Stomach (tissue), 9 donors: Measurements from ENCODE around the gene FICD. TPM values are rescaled to one million over a fixed set of nuclear protein-coding genes. Genes with fewer than 3 reads are reported as not detected.
A peak's percentile ranks its signal among the peaks of the same experiment; 100 is the strongest.

Experiments
- DNase-seq, 2 donors: peaks; one replicate each; pipeline versions ENCODE4 v3.0.0 to v3.0.0-alpha.2; 2013 to 2019
- H3K27ac ChIP-seq, 5 donors: fragments of 200-600 bp in 4 of 5; sonication (generic) in 4 of 5; one replicate each; pipeline ENCODE4 v1.5.1; 2013 to 2019; ENCODE audit warnings: mild to moderate bottlenecking in 1 of 5, moderate library complexity in 1 of 5
- H3K27me3 ChIP-seq, 3 donors: fragments of 200-600 bp; sonication (generic); one replicate each; pipeline ENCODE4 v1.5.1; 2017 to 2019; ENCODE audit warnings: mixed run types in 1 of 3
- H3K36me3 ChIP-seq, 4 donors: fragments of 200-600 bp; sonication (generic); 1 replicate in 3 of 4; 2 replicates in 1 of 4; pipeline ENCODE4 v1.5.1; 2016 to 2019
- H3K4me1 ChIP-seq, 4 donors: fragments of 200-600 bp; sonication (generic); one replicate each; pipeline ENCODE4 v1.5.1; 2016 to 2019
- H3K4me3 ChIP-seq, 4 donors: fragments of 200-600 bp; sonication (generic) in 3 of 4; one replicate each; pipeline ENCODE4 v1.5.1; 2016 to 2019; ENCODE audit warnings: mild to moderate bottlenecking in 1 of 4
- H3K9me3 ChIP-seq, 4 donors: fragments of 200-600 bp; sonication (generic); one replicate each; pipeline ENCODE4 v1.5.1; 2016 to 2019
- EP300 ChIP-seq: sonication (generic); formaldehyde crosslinking; IDR thresholded peaks from one replicate; pipeline ENCODE4 v1.6.1; 2017; ENCODE audit warnings: antibody characterized with exemption
- POLR2A ChIP-seq, 4 donors: fragments of 450-650 bp; IDR thresholded peaks; one replicate each; pipeline ENCODE4 v1.6.1; 2016; ENCODE audit warnings: antibody characterized with exemption in 4 of 4, control low read depth in 2 of 4, mild to moderate bottlenecking in 1 of 4, moderate library complexity in 1 of 4
- POLR2AphosphoS5 ChIP-seq, 3 donors: sonication (generic); formaldehyde crosslinking; IDR thresholded peaks; one replicate each; pipeline ENCODE4 v1.6.1; 2016; ENCODE audit warnings: antibody characterized with exemption in 3 of 3
- WGBS, 5 donors: extraction: QIAGEN DNeasy Blood & Tissue Kit in 3 of 5; methylation state at CpG; one replicate each; pipeline versions ENCODE4 v1.1.5 to v1.1.7; 2013 to 2018; 5-methylcytosine and 5-hydroxymethylcytosine counted together
- intact Hi-C: fragments of 100-400 bp; cut with DNase I; formaldehyde crosslinking; loops from one replicate; pipeline ENCODE4 v1.15.1; 2023; ENCODE audit warnings: low total_unique reads
- polyA plus RNA-seq, 3 donors: library from polyadenylated mRNA; stranded (reverse); fragments of 200-250 nt; gene quantifications; one replicate each; pipeline ENCODE4 v1.2.3, GENCODE V29; 2013
- total RNA-seq, 5 donors: library from RNA; depleted of rRNA; stranded (reverse); fragments of >200 nt; gene quantifications; one replicate each; pipeline versions ENCODE4 v1.1.0 to v1.2.3, GENCODE V29; 2014 to 2016
- TF ChIP-seq, protein P1 (sequence below), 7 experiments: fragments of 450-650 bp in 4 of 7; fragments of 200-600 bp in 3 of 7; sonication (generic) in 3 of 7; IDR thresholded peaks; one replicate each; pipeline ENCODE4 v1.5.1; 2016 to 2019; ENCODE audit warnings: antibody characterized with exemption in 7 of 7, control low read depth in 2 of 7, mild to moderate bottlenecking in 1 of 7
- donor health status: healthy with polysubstance abuse.
- donor health status: Bipolar disorder and iron deficiency.
- donor health status: healthy.

FICD gene
- total and polyA plus RNA-seq, 8 donors: 1.2 to 26.3 (median 5.0) TPM

- H3K27ac ChIP-seq: peak overlapping the region in 3 of 5 donors; percentile 83 to 96 (median 89)
- DNase-seq: no peak
- H3K27me3 ChIP-seq: no peaks in the 10 kb centered on the region
- H3K9me3 ChIP-seq: no peaks in the 10 kb centered on the region
- intact Hi-C loops: loop anchor here (5.0 to 10.0 kb wide), 2 partner anchors 58 to 240 kb away; no protein-coding TSS in a partner anchor
- H3K4me3 ChIP-seq: no peak overlapping the region
- H3K36me3 ChIP-seq: peaks cover 33 to 57% (median 56%) of the 10 kb centered on the region in 4 donors
- peaks cover 20 to 74% (median 49%) of the 10 kb centered on the region in 4 donors for H3K4me1 ChIP-seq
- TF ChIP-seq, protein P1, sequence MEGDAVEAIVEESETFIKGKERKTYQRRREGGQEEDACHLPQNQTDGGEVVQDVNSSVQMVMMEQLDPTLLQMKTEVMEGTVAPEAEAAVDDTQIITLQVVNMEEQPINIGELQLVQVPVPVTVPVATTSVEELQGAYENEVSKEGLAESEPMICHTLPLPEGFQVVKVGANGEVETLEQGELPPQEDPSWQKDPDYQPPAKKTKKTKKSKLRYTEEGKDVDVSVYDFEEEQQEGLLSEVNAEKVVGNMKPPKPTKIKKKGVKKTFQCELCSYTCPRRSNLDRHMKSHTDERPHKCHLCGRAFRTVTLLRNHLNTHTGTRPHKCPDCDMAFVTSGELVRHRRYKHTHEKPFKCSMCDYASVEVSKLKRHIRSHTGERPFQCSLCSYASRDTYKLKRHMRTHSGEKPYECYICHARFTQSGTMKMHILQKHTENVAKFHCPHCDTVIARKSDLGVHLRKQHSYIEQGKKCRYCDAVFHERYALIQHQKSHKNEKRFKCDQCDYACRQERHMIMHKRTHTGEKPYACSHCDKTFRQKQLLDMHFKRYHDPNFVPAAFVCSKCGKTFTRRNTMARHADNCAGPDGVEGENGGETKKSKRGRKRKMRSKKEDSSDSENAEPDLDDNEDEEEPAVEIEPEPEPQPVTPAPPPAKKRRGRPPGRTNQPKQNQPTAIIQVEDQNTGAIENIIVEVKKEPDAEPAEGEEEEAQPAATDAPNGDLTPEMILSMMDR (IDR thresholded peaks at IDR 0.05): no peak
Measured at GRCh38 chr12:108564724-108565123, 49.6 kb downstream of the FICD start.

- no peak for DNase-seq
- Histone ChIP-seq H3K27me3 (no peaks in the 10 kb centered on the region), H3K4me1 (peaks cover 15 to 70% (median 45%) of the 10 kb centered on the region in 4 donors), H3K27ac (peak overlapping the region in 3 of 5 donors; percentile 83 to 96 (median 89)), H3K9me3 (no peaks in the 10 kb centered on the region), H3K36me3 (peaks cover 33 to 61% (median 61%) of the 10 kb centered on the region in 4 donors), H3K4me3 (no peak overlapping the region)
- 84 to 93% (median 92%) methylated on average over 3 of the region's 3 CpGs for WGBS, 5 donors
- no peak for TF ChIP-seq POLR2A (IDR thresholded peaks at IDR 0.05)
- no peak for TF ChIP-seq EP300
- no peak for TF ChIP-seq POLR2AphosphoS5 (IDR thresholded peaks at IDR 0.05)
- TF ChIP-seq, protein P1 (IDR thresholded peaks at IDR 0.05): no peak
- intact Hi-C loops: loop anchor here (5.0 to 10.0 kb wide), 2 partner anchors 57 to 240 kb away; no protein-coding TSS in a partner anchor
Measured at GRCh38 chr12:108565146-108565545, 50.1 kb downstream of the FICD start.

DNA sequence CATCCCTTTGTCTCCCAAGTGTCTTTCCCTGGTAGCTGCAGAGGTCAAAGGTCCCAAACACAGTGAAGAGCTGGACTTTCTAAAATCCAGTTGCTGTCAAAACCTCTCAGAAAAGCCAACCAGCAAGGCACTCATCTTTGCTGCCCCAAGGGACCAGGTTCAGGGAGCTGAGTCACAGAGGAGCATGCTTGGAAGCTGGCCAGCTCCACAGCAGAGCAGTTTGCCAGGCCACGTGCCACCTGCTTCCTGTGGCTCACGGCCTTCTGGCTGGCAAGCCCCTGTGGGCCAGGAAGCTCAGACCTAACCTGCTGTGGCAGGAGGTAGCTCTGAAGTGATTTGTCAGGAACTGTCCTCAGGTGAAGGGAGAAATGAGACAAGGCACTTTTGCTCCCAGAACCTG, 50.9 kb downstream of the FICD start:
- Histone ChIP-seq H3K4me1 (peaks cover 15 to 66% (median 39%) of the 10 kb centered on the region in 4 donors), H3K9me3 (no peaks in the 10 kb centered on the region), H3K27ac (peak overlapping the region in 4 of 5 donors; percentile 37 to 96 (median 73)), H3K27me3 (no peaks in the 10 kb centered on the region), H3K4me3 (no peak overlapping the region), H3K36me3 (peaks cover 33 to 65% (median 61%) of the 10 kb centered on the region in 4 donors)
- TF ChIP-seq POLR2AphosphoS5 (IDR thresholded peaks at IDR 0.05) (peak in 1 of 3 donors; percentile 58), EP300 (no peak)
- intact Hi-C loops: loop anchor here (5.0 to 10.0 kb wide), 2 partner anchors 56 to 239 kb away; no protein-coding TSS in a partner anchor
- peak in 1 of 2 donors; percentile 86 for DNase-seq
- WGBS, 5 donors: 0 to 13% (median 3%) methylated on average over 2 of the region's 2 CpGs

GRCh38 chr12:108566452-108566851, 51.4 kb downstream of the FICD start:
- no peaks in the 10 kb centered on the region for H3K9me3 ChIP-seq
- intact Hi-C loops: loop anchor here (5.0 to 10.0 kb wide), 2 partner anchors 56 to 238 kb away; no protein-coding TSS in a partner anchor
- H3K27ac ChIP-seq: peak overlapping the region in 4 of 5 donors; percentile 37 to 96 (median 73)
- DNase-seq: no peak
- no peaks in the 10 kb centered on the region for H3K27me3 ChIP-seq
- 90 to 97% (median 94%) methylated on average over 4 of the region's 4 CpGs for WGBS, 5 donors
- H3K36me3 ChIP-seq: peaks cover 33 to 65% (median 61%) of the 10 kb centered on the region in 4 donors
- H3K4me3 ChIP-seq: no peak overlapping the region
- no peak for TF ChIP-seq POLR2A (IDR thresholded peaks at IDR 0.05)
- no peak for TF ChIP-seq EP300
- TF ChIP-seq, protein P1 (IDR thresholded peaks at IDR 0.05): no peak
- TF ChIP-seq POLR2AphosphoS5 (IDR thresholded peaks at IDR 0.05): no peak
- H3K4me1 ChIP-seq: peaks cover 15 to 66% (median 38%) of the 10 kb centered on the region in 4 donors
